ENCODE results near the gene RPL28.

RPL28 gene

GRCh38 chr19:55406826-55407549, 21.3 kb downstream of the RPL28 start:
- no peak for TF ChIP-seq SIN3A (IDR thresholded peaks at IDR 0.05; ENCODE audit: borderline replicate concordance, insufficient read depth, low read length)
- no peak for TF ChIP-seq TAF1 (IDR thresholded peaks at IDR 0.05; ENCODE audit: borderline replicate concordance, insufficient read depth, low read length)
- TF ChIP-seq REST (IDR thresholded peaks at IDR 0.05; ENCODE audit: insufficient read depth in 1 of 2, low read depth in 2 of 2, low read length in 2 of 2): no peak
- TF ChIP-seq POLR2AphosphoS5 (IDR thresholded peaks at IDR 0.05; ENCODE audit: low read depth, low read length): no peak
- no peak for TF ChIP-seq FOXP2 (optimal IDR thresholded peaks at IDR 0.05; ENCODE audit: borderline replicate concordance, extremely low read depth, extremely low read length, insufficient read depth)

DNA sequence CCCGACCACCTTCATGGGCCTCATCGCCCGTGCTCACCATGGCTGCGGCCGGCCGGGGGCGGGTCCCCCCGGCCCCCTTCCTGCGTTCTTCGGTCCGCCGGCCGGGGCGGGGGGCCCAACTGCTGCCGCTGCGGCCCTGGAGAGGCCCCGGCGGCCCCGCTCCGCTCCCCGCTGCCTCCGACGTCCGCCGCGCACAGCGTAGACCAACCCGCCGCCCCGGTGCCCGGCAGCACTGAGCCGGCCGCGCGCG, 21.7 kb downstream of the RPL28 start, which contains the start of gene UBE2S:
Gene UBE2S (minus strand): TSS at position 239 of the 250 bp plus-strand sequence. CDS start 199 bp downstream, at position 40.
- TF ChIP-seq POLR2AphosphoS5 (IDR thresholded peaks at IDR 0.05; ENCODE audit: low read depth, low read length) (peak; percentile 98), REST (IDR thresholded peaks at IDR 0.05; ENCODE audit: insufficient read depth in 1 of 2, low read depth in 2 of 2, low read length in 2 of 2) (0 out of 4 replicates have a peak, but pooled peaks of 1 of the 2 experiments have one; percentile 57), TAF1 (IDR thresholded peaks at IDR 0.05; ENCODE audit: borderline replicate concordance, insufficient read depth, low read length) (peak; percentile 93; the same call in 1 of the 2 replicates)

DNA sequence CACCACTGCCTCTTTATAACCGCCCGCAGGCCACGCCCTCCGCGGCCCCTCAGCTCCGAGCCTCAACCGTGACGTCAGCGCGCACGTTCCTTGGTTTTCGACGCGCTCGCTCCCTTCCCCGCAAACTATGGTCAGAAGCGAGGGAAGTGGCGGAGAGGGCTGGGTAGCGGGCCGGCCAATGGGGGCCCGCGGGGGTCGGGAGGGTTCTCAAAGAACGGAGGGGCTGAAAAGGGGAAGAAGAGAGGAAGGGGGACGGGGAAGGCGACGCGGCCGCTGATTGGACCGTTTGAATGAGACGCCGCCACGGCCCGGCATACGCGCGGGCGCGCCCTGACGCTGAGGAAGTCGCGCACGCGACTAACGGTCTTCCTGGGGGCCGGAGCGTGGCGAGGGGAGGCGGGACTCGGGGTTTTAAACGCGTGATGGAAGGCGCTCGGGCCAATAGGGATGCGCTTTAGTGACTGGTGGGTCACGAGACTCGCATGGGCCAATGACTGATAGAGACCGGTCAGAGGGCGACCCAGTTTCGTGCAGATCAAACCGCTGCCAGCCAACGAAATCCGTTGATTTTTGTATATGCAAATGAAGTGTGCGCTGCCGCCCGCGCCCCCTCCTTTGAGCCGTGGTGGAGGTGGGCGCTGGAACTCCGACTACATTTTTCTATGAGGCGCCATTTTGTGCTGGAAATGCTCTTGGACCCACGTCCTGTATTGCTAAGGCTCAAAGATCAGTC, 22.2 kb downstream of the RPL28 start:
- TF ChIP-seq REST (IDR thresholded peaks at IDR 0.05; ENCODE audit: insufficient read depth in 1 of 2, low read depth in 2 of 2, low read length in 2 of 2) (no peak), TAF1 (IDR thresholded peaks at IDR 0.05; ENCODE audit: borderline replicate concordance, insufficient read depth, low read length) (no peak; the same call in 1 of the 2 replicates), SIN3A (IDR thresholded peaks at IDR 0.05; ENCODE audit: borderline replicate concordance, insufficient read depth, low read length) (no peak), FOXP2 (optimal IDR thresholded peaks at IDR 0.05; ENCODE audit: borderline replicate concordance, extremely low read depth, extremely low read length, insufficient read depth) (no peak), POLR2AphosphoS5 (IDR thresholded peaks at IDR 0.05; ENCODE audit: low read depth, low read length) (no peak)

DNA sequence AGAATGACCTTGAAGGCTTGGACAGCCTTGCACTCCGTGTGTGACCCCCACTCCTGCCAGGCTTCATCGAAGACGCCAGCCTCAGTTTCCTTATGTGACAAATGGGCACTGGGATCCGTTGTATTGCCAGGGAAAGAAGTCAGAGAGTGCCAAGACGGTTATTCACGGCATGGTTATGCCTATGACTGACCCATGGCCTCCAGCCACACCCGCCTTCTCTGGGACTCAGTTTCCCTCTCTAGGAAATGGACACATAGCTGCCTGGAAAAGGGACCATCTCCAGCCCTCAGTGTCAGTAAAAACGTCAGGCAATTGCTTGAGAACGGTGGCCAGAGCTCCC, 22.8 kb downstream of the RPL28 start:
- TF ChIP-seq TAF1 (IDR thresholded peaks at IDR 0.05; ENCODE audit: borderline replicate concordance, insufficient read depth, low read length) (no peak), SIN3A (IDR thresholded peaks at IDR 0.05; ENCODE audit: borderline replicate concordance, insufficient read depth, low read length) (no peak), POLR2AphosphoS5 (IDR thresholded peaks at IDR 0.05; ENCODE audit: low read depth, low read length) (no peak), FOXP2 (optimal IDR thresholded peaks at IDR 0.05; ENCODE audit: borderline replicate concordance, extremely low read depth, extremely low read length, insufficient read depth) (no peak), REST (IDR thresholded peaks at IDR 0.05; ENCODE audit: insufficient read depth in 1 of 2, low read depth in 2 of 2, low read length in 2 of 2) (no peak)

Data from PFSK-1 (cell line).